HepG2 (cell line): ENCODE measurements around the gene GDF9. TPM values are rescaled to one million over a fixed set of nuclear protein-coding genes. Genes with fewer than 3 reads are reported as not detected.

ENCODE experiments used
- GPN1 ChIP-seq: sonication (generic); formaldehyde crosslinking; IDR thresholded peaks from 2 replicates; pipeline ENCODE4 v1.5.1; 2020; ENCODE audit warnings: missing genetic modification reagents, borderline replicate concordance
- KAT2B ChIP-seq: fragments of 150-350 bp; IDR thresholded peaks from 2 replicates; pipeline ENCODE4 v1.6.1; 2014; ENCODE audit warnings: low read depth, low read length, borderline replicate concordance
- RXRB ChIP-seq: IDR thresholded peaks from 2 replicates; pipeline ENCODE4 v1.6.1; 2016; ENCODE audit warnings: borderline replicate concordance, missing genetic modification reagents, missing compliant biosample characterization
- SMAD1 ChIP-seq: sonication (generic); formaldehyde crosslinking; IDR thresholded peaks from 2 replicates; pipeline ENCODE4 v1.4.0; 2020; ENCODE audit warnings: missing genetic modification reagents, low read depth, mild to moderate bottlenecking, borderline replicate concordance
- ZEB1 ChIP-seq: IDR thresholded peaks from 2 replicates; pipeline ENCODE4 v1.6.1; 2012; ENCODE audit warnings: mild to moderate bottlenecking, low read depth, inconsistent platforms; ENCODE audit not compliant: insufficient replicate concordance
- ZNF263 ChIP-seq: sonication (generic); formaldehyde crosslinking; IDR thresholded peaks from 2 replicates; pipeline ENCODE4 v1.4.0; 2020; ENCODE audit warnings: missing genetic modification reagents
- ZNF331 ChIP-seq: sonication (generic); formaldehyde crosslinking; IDR thresholded peaks from 2 replicates; pipeline ENCODE4 v1.4.0; 2020; ENCODE audit warnings: missing genetic modification reagents
- ZNF577 ChIP-seq: sonication (generic); formaldehyde crosslinking; IDR thresholded peaks from 2 replicates; pipeline ENCODE4 v1.4.0; 2020; ENCODE audit warnings: mild to moderate bottlenecking, low read depth, missing genetic modification reagents, borderline replicate concordance
- ZNF746 ChIP-seq: sonication (generic); formaldehyde crosslinking; IDR thresholded peaks from 2 replicates; pipeline ENCODE4 v1.8.0; 2022; ENCODE audit warnings: mild to moderate bottlenecking, missing genetic modification reagents
- ZNF768 ChIP-seq: sonication (generic); formaldehyde crosslinking; IDR thresholded peaks from 2 replicates; pipeline ENCODE4 v1.4.0; 2020; ENCODE audit warnings: missing genetic modification reagents
- ZNF781 ChIP-seq: sonication (generic); formaldehyde crosslinking; IDR thresholded peaks from 2 replicates; pipeline ENCODE4 v1.5.1; 2020; ENCODE audit warnings: borderline replicate concordance, mild to moderate bottlenecking, missing genetic modification reagents; ENCODE audit errors: not compliant biosample characterization
- ZNF891 ChIP-seq: sonication (generic); formaldehyde crosslinking; IDR thresholded peaks from 2 replicates; pipeline ENCODE4 v1.5.0; 2020; ENCODE audit warnings: mild to moderate bottlenecking, missing genetic modification reagents
- polyA plus RNA-seq, 8 experiments: library from polyadenylated mRNA; depleted of rRNA in 3 of 8; stranded (reverse) in 7 of 8; unstranded in 1 of 8; fragments of >200 nt; fragmentation: Illumina TruSeq in 4 of 8; extraction: Trizol in 4 of 8; gene quantifications; 2 replicates each; pipeline versions ENCODE4 v1.2.1 to v1.2.3, GENCODE V29; 2011 to 2016; ENCODE audit warnings: low read depth in 4 of 8, missing spikeins in 1 of 8, mixed read lengths in 1 of 8; ENCODE audit not compliant: insufficient read depth in 1 of 8
- total RNA-seq, 5 experiments: library from RNA; depleted of rRNA; stranded (reverse); fragments of >200 nt; fragmentation: Illumina TruSeq; extraction: Trizol; gene quantifications; 2 replicates each; pipeline ENCODE4 v1.2.3, GENCODE V29; 2016; ENCODE audit warnings: low read depth in 1 of 5
- TF ChIP-seq, protein P1 (sequence below), 2 experiments: IDR thresholded peaks; 2 replicates each; pipeline ENCODE4 v1.6.1; 2011 to 2012; ENCODE audit warnings: low read length in 2 of 2, borderline replicate concordance in 1 of 2, low read depth in 1 of 2, mild to moderate bottlenecking in 1 of 2, moderate library complexity in 1 of 2
- TF ChIP-seq, protein P2 (sequence below): sonication (generic); formaldehyde crosslinking; IDR thresholded peaks from 2 replicates; pipeline ENCODE4 v1.5.0; 2020; ENCODE audit warnings: mild to moderate bottlenecking, missing genetic modification reagents, borderline replicate concordance
- TF ChIP-seq, protein P3 (sequence below): sonication (generic); formaldehyde crosslinking; IDR thresholded peaks from 2 replicates; pipeline ENCODE4; 2020; ENCODE audit warnings: missing genetic modification reagents, mild to moderate bottlenecking, borderline replicate concordance
- TF ChIP-seq, protein P4 (sequence below): IDR thresholded peaks from 2 replicates; pipeline ENCODE4 v1.6.1; 2016
- TF ChIP-seq, protein P5 (sequence below): sonication (generic); formaldehyde crosslinking; IDR thresholded peaks from 2 replicates; pipeline ENCODE4 v1.4.0; 2020; ENCODE audit warnings: missing genetic modification reagents

Gene GDF9
- total and polyA plus RNA-seq, 2 of the 13 experiments (the other 11 are each of a cell fraction or from before 2014, with no cell fraction given): 0.33 to 0.38 TPM

DNA sequence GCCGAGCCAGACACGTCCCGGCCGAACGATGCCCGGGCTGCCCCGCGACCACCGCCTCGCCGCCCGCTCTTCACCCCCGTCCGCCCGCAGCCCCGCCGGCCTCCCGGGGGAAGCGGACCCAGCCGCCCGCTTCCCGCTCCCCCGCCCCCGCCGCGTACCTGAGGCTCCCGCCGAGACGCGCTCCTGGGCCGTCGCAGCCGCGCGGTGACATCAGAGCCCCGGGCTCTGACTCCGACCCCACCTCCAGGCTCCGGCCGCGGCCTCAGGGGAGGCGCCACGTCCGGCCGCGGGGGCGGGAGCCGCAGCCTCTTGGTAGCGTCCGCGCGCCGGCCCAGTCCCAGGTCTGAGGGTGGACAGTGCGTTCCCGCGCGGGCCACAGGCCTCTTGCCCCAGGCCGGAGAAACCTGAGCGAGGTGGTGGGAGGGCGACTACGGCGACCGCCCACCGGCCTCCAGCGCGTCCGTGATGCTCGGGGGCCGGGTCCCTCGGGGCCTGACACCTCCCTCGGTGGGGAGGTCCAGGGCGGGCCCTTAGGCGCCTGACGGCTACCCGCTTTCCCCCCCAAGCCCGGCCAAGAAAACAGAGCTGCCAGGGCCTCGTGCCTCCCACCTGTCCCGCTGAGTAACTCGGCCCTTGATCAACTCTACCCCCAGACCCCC, 35.7 kb downstream of the GDF9 start, which contains the start of gene SHROOM1 (continued):
- TF ChIP-seq ZNF781 (CRISPR knock-in tag) (no peak), ZNF768 (peak; percentile 66), KAT2B (no peak), ZNF331 (CRISPR knock-in tag) (peak; percentile 30; the same call in 1 of the 2 replicates), ZNF577 (peak; percentile 66; the same call in 1 of the 2 replicates), ZNF263 (CRISPR knock-in tag) (no peak), SMAD1 (0 out of 2 replicates have a peak, but pooled peaks have one; percentile 8), ZNF891 (peak; percentile 76; the same call in 1 of the 2 replicates), RXRB (CRISPR knock-in tag) (no peak), GPN1 (CRISPR knock-in tag) (no peak), ZEB1 (no peak), ZNF746 (CRISPR knock-in tag) (peak; percentile 80; the same call in 1 of the 2 replicates)
- TF ChIP-seq, protein P1, sequence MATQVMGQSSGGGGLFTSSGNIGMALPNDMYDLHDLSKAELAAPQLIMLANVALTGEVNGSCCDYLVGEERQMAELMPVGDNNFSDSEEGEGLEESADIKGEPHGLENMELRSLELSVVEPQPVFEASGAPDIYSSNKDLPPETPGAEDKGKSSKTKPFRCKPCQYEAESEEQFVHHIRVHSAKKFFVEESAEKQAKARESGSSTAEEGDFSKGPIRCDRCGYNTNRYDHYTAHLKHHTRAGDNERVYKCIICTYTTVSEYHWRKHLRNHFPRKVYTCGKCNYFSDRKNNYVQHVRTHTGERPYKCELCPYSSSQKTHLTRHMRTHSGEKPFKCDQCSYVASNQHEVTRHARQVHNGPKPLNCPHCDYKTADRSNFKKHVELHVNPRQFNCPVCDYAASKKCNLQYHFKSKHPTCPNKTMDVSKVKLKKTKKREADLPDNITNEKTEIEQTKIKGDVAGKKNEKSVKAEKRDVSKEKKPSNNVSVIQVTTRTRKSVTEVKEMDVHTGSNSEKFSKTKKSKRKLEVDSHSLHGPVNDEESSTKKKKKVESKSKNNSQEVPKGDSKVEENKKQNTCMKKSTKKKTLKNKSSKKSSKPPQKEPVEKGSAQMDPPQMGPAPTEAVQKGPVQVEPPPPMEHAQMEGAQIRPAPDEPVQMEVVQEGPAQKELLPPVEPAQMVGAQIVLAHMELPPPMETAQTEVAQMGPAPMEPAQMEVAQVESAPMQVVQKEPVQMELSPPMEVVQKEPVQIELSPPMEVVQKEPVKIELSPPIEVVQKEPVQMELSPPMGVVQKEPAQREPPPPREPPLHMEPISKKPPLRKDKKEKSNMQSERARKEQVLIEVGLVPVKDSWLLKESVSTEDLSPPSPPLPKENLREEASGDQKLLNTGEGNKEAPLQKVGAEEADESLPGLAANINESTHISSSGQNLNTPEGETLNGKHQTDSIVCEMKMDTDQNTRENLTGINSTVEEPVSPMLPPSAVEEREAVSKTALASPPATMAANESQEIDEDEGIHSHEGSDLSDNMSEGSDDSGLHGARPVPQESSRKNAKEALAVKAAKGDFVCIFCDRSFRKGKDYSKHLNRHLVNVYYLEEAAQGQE (IDR thresholded peaks at IDR 0.05; ENCODE audit: borderline replicate concordance in 1 of 2, low read depth in 1 of 2, low read length in 2 of 2): no peak
- TF ChIP-seq, protein P2, sequence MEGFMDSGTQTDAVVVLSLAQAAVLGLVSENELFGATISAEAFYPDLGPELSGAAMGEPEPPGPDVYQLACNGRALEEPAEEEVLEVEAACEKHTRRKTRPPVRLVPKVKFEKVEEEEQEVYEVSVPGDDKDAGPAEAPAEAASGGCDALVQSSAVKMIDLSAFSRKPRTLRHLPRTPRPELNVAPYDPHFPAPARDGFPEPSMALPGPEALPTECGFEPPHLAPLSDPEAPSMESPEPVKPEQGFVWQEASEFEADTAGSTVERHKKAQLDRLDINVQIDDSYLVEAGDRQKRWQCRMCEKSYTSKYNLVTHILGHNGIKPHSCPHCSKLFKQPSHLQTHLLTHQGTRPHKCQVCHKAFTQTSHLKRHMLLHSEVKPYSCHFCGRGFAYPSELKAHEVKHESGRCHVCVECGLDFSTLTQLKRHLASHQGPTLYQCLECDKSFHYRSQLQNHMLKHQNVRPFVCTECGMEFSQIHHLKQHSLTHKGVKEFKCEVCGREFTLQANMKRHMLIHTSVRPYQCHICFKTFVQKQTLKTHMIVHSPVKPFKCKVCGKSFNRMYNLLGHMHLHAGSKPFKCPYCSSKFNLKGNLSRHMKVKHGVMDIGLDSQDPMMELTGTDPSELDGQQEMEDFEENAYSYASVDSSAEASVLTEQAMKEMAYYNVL (CRISPR knock-in tag): peak; percentile 22; the same call in 1 of the 2 replicates
- TF ChIP-seq, protein P3, sequence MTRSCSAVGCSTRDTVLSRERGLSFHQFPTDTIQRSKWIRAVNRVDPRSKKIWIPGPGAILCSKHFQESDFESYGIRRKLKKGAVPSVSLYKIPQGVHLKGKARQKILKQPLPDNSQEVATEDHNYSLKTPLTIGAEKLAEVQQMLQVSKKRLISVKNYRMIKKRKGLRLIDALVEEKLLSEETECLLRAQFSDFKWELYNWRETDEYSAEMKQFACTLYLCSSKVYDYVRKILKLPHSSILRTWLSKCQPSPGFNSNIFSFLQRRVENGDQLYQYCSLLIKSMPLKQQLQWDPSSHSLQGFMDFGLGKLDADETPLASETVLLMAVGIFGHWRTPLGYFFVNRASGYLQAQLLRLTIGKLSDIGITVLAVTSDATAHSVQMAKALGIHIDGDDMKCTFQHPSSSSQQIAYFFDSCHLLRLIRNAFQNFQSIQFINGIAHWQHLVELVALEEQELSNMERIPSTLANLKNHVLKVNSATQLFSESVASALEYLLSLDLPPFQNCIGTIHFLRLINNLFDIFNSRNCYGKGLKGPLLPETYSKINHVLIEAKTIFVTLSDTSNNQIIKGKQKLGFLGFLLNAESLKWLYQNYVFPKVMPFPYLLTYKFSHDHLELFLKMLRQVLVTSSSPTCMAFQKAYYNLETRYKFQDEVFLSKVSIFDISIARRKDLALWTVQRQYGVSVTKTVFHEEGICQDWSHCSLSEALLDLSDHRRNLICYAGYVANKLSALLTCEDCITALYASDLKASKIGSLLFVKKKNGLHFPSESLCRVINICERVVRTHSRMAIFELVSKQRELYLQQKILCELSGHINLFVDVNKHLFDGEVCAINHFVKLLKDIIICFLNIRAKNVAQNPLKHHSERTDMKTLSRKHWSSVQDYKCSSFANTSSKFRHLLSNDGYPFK (CRISPR knock-in tag): no peak
- TF ChIP-seq, protein P4, sequence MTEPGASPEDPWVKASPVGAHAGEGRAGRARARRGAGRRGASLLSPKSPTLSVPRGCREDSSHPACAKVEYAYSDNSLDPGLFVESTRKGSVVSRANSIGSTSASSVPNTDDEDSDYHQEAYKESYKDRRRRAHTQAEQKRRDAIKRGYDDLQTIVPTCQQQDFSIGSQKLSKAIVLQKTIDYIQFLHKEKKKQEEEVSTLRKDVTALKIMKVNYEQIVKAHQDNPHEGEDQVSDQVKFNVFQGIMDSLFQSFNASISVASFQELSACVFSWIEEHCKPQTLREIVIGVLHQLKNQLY (CRISPR knock-in tag): 0 out of 2 replicates have a peak, but pooled peaks have one; percentile 22
- TF ChIP-seq, protein P5, sequence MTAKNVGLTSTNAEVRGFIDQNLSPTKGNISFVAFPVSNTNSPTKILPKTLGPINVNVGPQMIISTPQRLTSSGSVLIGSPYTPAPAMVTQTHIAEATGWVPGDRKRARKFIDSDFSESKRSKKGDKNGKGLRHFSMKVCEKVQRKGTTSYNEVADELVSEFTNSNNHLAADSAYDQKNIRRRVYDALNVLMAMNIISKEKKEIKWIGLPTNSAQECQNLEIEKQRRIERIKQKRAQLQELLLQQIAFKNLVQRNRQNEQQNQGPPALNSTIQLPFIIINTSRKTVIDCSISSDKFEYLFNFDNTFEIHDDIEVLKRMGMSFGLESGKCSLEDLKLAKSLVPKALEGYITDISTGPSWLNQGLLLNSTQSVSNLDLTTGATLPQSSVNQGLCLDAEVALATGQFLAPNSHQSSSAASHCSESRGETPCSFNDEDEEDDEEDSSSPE (CRISPR knock-in tag): peak; percentile 82
